ENCODE results near the gene TBC1D13.
A peak's percentile ranks its signal among the peaks of the same experiment; 100 is the strongest.
"Not testable (repeated sequence)": the region's sequence is repeated elsewhere in the genome, so short reads cannot be mapped to it uniquely, and the experiment has no call there.

The TBC1D13 gene

DNA sequence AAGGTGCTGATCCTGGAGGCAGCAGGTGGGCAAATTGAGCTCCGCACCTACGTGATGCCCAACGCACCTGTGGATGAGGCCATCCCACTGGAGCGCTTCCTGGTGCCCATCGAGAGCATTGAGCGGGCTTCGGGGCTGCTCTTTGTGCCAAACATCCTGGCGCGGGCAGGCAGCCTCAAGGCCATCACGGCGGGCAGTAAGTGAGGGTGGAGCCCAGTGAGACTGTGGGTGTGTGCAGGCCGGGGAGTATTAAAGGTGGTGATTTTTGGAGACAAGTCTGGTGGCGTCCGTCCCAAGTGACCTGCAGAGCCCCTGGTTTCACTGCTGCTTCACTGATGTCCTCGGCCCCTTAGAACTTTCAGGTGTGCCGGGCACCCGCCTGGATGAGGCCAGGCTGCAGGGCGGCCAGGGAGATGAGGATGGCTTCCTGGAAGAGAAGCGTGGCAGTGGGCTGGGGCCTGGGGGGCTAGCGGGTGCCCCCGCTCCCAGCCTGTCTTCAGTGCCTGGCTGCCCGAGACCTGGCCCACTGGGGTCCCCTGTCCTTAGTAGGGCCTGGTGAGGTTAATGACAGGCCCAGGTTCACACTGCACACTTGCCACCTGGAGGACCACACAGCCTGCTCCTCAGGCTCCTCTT is 35.5 kb downstream of the TBC1D13 start:
- DNase-seq, result no peak

DNA sequence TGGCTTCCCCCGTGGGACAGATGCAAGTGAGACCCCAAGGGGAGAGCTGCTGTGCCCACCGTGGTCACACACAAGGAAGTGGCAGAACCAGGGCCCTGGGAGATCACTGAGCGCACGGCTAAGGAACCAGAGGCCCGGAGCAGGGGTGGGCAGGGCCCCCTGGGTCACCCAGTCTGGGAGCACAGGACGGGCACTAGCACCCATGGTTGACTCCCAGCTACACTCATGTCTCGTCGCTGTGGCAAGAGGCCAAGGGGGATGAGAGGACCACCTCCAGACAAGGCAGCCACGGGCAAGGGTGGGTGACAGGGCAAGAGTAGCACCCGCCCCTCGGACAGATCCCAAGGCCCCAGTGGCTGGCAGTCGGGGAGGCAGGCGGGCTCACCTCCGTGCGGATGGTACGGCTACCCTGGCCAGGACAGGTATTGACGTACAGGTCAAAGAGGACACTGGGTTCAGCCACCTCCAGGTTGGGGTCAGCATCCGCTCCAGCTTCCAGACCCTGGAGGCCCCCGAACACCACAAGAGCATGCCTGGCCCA is 36.4 kb downstream of the TBC1D13 start:
- DNase-seq, result no peak

DNA sequence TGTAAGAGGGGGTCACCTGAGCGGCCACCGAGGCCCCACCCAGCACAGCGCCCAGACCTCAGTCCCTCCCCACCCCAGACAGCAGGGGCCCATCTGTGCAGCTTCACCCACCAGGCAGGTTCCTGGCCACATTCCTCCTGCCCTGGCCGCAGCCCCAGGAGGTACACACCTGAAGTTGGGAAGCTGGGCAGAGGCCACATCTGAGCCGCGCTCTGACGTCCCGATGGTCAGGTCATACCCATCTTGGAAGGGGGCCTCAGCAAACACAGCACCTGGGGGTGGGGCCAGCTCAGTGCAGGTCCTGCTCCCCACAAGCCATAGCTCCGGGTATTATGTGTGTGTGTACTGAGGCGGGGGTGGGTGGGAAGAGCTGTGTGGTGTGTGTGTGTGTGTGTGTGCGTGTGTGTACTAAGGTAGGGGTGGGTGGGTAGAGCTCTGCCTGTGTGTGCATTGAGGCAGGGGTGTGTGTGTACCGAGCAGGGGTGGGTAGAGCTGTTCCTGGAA is 36.9 kb downstream of the TBC1D13 start:
- no peak for DNase-seq

DNA sequence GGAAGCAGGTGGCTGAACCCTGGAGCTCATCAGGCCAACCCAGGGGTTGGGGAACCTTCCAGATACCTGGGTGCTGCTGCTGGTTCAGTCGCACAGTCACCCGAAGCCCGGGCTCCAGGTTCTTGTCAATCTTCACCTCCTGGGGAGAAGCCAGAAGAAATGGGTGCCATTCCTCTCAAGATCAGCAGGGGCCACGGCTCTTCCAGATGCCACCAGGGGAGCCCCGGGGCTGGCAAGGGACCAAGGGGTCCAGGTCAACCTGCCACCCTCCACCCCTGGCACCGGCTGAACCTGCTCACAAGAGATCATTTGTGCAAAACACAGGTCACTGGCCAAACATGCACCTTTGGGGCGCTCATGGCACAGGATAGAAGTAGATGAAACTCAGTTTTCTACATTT is 37.9 kb downstream of the TBC1D13 start:
- no peak for DNase-seq

DNA sequence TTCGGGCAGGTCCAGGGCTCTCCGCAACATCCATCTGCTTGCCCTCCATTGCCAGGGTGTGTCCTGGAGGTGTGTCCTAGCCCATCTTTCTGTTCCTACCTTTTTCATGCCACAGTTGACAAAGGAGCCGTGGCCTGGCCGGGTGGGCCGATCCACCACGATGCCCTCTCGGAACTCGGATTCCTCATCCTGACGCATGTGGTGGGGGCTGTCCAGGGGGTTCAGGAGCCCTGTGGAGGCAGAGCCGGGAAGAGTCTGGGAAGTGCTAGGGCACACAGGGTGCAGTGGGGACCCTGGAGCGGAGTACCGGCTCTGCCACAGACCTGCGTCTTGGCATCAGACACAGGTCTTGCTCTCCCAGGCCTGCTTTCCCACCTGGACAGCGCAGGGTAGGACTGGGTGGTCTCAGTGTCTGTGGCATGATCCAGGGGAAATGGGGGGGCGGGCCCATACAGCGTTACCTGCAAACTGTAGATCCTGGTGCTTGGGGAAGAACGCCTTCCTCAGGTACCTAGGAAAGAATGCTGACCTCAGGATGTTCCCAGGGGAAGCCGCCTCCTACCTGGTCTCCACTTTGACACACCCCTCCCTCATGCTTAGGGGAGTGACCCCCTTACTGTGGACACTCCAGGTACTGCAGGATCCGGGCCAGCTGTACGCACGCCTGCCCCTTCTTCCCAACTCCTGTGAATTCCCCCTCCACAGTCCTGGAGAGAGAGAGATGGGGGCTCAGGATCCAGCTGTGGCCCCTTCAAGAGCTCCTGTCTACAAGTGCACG is 39.1 kb downstream of the TBC1D13 start:
- no peak for DNase-seq

DNA sequence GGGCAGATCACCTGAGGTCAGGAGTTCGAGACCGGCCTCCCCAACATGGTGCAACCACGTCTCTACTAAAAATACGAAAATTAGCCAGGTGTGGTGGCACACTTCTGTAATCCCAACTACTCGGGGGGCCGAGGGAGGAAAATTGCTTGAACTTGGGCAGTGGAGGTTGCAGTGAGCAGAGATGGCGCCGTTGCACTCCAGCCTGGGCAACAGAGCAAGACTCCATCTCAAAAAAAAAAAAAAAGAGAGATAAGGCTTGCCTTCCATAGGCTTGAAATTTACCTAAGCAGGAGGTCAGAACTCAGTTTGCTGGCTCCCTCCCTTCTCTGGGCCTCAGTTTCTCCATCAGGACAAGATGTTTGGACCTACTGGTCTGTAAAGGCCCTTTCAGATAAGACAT is 41.2 kb downstream of the TBC1D13 start:
- DNase-seq, result no peak

DNA sequence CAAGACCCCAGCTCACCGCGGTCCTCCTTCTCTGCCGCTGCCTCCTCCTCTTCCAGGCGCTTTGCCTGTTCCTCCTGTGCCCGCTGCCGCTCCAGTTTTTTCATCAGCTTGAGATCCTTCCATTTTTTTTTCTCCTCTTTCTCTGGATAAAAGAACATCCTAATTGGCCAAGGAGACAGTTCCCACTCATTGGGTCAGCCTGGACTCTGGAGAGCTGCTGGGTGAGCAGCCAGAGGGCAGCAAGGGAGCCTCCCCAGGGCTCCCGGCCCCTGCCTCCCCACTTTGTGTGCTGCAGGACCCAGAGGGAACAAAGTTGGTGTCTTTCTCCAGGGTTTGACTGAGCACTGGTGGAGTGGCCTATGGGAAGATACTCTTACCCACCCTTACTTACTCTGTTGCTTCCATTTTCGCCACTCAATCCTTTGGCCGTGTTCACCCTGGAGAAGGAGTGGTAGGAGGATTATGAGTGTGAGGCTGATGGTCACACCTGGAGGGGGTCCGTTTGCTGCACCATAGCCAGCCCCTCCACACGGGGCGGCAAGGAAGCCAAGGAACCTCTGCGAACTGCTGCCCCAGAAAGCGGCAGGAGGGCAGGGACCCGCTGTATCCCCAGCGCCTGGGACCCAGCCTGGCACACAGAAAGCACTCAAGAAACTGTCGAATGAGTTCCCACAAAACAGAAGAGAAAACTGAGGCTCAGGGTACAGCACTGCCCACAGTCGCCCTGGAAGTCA is 41.8 kb downstream of the TBC1D13 start:
- DNase-seq, result no peak

DNA sequence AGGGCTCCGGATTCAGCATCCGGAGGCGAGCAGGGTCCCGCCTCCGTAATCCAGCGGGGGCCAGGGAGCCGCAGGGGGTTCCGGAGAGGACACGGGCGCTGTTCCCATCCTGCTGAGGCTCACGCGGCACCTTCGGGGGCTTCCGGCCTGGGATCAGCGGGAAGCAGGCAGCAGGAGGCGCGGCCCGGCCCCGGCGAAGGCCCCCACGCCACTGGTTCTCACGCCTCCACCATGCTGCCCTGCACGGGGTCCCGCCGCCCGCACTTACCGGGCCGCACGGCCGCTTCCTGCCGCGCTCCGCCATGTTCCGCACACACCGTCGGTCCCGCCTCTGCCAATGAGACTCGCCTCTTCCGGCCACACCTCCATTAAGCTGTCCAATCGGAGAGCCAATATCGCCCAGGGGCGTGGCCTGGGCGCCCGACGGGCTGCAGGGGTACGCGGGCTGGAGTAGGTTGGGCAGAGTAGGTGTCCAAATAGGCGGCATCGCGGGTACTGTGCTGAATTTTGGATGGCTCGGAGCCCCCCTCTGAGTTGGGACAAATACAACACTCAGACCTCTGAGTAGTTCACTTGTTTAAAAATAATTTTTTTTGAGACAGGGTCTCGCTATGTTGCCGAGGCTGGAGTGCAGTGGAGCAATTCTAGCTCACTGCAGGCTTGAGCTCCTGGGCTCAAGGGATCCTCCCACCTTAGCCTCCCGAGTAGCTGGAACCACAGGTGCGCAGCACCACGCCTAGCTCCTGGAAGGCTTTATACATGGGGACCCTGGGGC is 42.6 kb downstream of the TBC1D13 start, which contains the start of gene SPOUT1:
Gene SPOUT1 (minus strand): TSS at position 318 of the 775 bp plus-strand sequence. CDS start 14 bp downstream, at position 304.
- DNase-seq, result peak; percentile 92

DNA sequence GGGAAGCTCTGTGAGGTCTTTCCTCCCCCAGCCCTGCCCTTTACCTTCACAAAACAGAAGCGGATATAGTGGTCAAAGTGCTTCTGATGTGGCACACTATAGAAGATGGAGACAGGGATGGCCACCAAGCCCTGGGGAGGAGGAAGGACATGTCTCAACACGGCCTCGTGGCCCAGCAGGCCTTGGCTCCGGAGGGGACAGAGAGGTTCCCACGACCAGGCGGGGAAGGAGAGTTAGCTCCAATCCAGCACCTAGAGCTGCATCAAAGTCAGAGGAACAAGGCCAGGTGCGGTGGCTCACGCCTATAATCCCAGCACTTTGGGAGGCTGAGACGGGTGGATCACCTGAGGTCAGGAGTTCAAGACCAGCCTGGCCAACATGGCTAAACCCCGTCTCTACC is 46.6 kb downstream of the TBC1D13 start:
- no peak for DNase-seq

DNA sequence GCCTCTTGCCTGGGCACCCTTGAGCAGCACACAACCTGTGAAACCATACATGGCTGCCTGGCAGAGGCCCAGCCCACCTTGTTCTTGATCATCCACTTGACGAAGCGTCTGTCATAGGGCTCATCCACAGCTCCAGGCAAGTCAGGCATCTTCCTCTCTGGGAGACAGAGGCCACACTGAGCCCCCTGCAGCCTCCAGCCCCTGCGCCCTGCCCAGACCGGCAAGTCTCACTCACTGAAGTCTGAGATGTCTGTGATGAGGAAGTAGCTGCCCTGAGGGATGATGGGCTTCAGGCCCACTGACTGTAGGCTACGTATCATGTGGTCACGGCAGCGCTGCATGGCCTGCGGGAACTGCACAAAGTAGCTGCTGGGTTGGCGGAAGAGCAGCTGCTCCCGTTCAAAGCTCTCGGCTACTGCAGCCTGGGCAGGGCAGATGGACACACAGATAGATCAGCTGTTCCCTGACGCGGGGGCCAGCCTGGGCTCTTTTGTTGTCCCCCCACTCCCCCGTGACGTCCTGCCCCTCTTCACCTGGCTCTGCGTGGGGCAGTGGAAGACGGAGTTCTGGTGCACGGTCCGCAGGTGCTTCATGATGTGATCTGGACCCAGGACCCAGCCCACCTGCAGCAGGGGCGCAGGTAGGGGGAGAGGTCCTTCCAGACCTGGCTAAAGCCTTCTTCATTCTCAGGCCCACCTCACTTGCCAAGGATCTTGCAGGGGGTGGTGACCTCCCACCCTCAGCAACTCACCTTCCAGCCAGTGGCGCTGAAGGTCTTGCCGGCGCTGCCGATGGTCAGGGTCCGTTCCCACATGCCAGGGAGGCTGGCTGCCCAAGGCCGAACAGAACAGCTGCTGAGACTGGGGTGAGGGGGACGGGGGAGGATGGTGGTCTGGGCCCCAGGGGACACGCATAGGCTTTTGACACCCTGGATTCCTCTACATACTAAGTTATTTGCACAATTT is 48.5 kb downstream of the TBC1D13 start:
- no peak for DNase-seq

DNA sequence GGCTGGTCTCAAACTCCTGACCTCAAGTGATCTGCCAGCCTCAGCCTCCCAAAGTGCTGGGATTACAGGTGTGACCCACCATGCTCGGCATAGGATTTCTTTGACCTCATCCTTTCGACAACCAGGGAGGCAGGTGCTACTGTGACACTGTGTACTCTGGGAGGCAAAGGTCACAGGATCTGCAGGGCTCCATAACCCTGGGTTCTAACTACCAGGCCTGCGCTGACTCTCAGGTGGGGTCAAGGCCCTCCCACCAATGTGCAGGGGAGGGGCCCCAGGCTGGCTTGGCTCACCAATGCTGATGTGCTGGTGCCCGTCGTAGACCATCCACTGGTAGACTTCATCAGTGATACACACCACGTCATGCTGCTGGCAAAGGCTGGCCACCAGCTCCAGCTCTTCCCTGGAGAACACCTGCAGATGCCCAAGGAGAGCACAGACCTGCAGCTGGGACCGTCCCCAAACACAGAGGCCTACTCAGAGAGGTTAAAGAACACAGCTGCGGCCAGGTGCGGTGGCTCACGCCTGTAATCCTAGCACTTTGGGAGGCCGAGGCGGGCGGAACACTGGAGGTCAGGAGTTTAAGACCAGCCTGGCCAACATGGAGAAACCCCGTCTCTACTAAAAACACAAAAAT is 49.6 kb downstream of the TBC1D13 start:
- no peak for DNase-seq

DNA sequence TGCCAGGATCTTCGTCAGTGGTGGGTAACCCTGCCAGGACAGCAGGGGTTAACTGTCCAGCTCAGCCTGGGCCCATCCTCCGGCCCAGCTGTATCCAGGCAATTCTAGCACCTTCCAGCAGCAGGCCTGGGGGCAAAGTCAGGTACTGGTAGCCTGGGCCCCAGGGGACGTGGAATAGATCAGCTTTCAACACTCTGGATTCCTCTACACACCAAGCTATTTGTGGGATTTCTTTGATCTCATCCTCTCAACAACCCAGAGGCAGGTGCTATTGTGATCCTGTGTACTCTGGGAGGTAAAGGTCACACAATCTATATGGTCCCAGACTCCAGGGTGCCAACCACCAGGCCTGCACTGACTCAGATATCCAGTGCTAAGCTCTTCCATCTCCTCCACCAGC is 51.3 kb downstream of the TBC1D13 start:
- DNase-seq, result no peak

DNA sequence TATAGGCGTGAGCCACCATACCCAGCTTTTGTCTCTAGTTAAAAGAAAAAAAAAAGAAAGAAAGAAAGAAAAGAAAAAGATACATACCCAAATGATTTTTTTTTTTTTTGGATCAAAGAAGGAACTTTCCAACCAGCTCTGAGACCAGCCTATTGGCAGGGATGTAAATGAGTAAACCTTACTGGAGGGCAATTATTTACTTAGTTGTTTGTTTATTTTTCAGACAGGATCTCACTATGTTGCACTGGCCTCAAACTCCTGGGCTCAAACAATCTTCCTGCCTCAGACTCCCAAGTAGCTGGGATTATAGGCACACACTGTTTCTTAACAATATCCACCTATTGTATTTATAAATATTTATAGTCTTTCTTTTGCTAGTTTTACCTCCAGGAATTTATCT is 53.5 kb downstream of the TBC1D13 start:
- no peak for DNase-seq

DNA sequence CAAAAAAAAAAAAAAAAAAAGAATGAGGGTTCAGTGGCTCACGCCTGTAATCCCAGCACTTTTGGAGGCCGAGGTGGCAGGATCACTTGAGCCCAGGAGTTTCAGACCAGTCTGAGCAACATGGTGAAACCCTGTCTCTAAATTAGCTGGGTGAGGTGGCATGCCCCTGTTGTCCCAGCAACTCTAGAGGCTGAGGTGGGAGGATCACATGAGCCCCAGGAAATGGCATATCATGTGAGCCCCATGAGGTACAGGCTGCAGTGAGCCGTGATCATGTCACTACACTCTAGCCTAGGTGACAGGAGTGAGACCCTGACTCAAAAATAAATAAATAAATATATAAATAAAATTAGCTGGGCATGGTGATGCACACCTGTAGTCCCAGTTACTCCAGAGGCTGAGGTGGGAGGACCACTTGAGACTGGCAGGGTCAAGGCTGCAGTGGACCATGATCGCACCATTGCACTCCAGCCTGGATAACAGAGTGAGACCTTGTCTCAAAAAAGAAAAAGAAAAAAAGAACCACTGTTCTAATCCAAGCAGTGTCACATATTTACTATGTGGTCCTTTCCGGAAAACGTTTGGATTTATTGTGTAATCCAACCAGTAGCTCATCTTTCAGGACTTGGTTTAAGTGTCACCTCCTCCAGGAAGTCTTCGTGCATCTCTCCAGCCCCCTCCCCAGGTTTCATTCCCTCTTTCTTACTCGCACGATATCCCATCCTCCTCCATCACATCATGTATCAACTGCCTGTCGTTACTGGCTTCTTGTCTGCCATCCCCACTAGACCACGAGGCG is 54.8 kb downstream of the TBC1D13 start:
- DNase-seq, result no peak

DNA sequence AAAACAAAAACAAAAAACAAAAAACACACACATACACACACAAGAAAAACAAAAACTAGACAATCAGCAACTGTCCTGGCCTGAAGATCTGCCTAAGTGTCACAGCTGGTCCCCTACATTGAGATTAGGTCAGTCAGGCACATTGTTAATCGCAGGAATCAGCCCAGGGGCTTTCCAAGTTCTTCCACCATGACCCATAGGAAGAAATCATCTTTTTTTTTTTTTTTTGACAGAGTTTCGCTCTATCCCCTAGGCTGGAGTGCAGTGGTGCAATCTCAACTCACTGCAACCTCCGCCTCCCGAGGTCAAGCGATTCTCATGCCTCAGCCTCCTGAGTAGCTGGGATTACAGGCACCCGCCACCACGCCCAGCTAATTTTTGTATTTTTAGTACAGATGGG is 56.1 kb downstream of the TBC1D13 start:
- DNase-seq, result not testable (repeated sequence)

DNA sequence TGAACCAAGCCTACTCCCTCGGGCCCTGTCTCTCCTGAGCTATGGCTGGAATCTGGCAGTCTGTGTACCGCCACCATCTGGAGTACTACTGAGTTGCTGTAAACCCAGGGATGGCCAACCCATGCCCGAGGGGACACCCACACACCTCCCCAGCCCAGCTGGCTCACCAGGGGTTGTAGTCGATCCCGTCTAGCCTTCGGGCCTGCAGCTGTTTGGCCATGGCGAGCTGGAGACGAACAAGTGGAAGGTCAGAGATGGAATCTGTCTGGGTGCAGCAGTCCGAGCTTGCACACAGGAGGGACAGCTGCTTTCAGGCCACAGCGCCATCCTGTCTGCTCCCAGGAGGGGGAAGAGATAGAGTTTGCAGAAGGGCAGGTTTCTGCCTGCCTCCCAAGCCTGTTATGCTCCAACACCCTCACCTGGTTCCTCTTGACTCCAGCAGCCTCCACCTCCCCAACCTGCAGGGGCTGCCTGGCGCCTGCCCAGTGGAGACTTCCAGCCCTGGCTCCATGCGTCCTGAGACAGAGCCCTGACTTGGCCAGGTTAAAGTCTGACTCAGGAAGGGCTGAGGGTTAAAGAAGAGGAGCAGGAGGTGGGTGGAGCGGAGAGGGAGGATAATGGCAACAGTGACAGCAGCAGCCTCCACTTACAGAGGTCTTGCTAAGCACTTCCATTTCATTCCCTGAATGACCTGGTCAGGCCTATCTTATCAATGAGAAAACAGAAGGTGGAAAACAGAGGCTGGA is 58.3 kb downstream of the TBC1D13 start:
- DNase-seq, result no peak

DNA sequence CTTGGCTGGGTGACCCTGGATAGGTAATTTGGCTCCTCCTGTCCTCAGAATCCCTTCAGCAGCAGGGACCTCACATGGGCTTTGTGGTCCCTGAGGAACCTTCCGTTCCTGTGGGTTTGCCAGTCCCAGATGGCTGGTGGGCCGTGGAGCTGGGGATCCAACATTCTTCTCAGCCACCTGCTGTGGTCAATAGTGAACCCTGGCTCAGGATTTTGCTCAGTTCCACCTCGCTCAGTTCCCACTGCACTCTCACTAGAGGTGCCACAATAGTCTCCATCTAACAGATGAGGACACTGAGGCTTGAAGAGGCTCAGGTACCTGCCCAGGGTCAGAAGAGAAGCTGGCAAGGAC is 59.6 kb downstream of the TBC1D13 start:
- no peak for DNase-seq

DNA sequence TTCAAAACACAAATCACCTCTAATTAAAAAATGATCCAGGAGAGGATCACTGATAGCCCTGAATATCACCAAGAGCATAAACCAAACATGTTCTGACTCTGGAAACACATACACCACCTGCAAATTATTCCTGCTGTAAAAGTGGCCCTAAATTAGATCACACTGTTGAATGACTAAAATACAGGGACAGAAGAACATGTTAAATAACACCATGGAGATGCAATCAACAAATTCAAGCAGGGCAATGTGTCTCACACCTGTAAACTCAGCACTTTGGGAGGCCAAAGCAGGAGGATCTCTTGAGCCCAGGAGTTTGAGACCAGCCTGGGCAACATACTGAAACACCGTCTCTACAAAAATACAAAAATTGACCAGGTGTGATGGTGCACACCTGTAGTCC is 60.8 kb downstream of the TBC1D13 start:
- no peak for DNase-seq

DNA sequence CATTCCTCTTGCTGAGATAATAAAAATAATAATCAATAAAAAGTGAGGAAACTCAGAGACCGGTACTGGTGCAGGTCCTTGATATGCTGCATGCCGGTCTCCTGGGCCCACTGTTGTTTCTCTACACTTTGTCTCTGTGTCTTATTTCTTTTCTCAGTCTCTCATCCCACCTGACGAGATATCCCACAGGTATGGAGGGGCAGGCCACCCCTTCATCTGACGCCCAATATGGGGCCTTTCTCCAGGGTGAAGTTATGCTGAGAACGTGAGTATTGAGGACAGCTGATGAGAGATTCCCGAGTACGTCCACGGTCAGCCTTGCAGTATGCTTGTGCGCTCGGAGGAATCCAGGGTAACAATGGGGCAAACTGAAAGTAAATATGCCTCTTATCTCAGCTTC is 64.0 kb downstream of the TBC1D13 start:
- not testable (repeated sequence) for DNase-seq
